ENCODE measurements around the gene VAMP1. TPM values are rescaled to one million over a fixed set of nuclear protein-coding genes. Genes with fewer than 3 reads are reported as not detected.

The VAMP1 gene
- total and polyA plus RNA-seq, 2 of the 4 experiments (the other 2 are of a cell fraction), result 7.2 to 21.9 TPM

- CTCF ChIA-PET, result no interaction called here
These were observed 7.3 kb downstream of the VAMP1 start for GRCh38 chr12:6463216-6463615.

More at GRCh38 chr12:6463216-6463615, 7.3 kb downstream of the VAMP1 start:
- Histone ChIP-seq H3K27me3 (ENCODE audit: control insufficient read depth, insufficient read depth, low read length) (no peaks in the 10 kb centered on the region), H3K4ac (ENCODE audit: low read depth, low read length) (no peak overlapping the region), H3K27ac (ENCODE audit: insufficient read depth, low read length) (no peak overlapping the region), H2AK5ac (ENCODE audit: low read depth, low read length) (no peak overlapping the region), H4K8ac (ENCODE audit: low read depth in 2 of 2, low read length in 2 of 2) (no peak overlapping the region), H3K4me2 (ENCODE audit: low read depth, low read length) (no peak overlapping the region), H4K20me1 (ENCODE audit: insufficient read depth, low read length) (peaks cover 5% of the 10 kb centered on the region; the same call in 1 of the 2 replicates), H3K14ac (replicated peaks; ENCODE audit: low read depth, low read length) (no peak overlapping the region), H3K23ac (ENCODE audit: low read depth, low read length) (no peak overlapping the region), H4K5ac (ENCODE audit: low read depth, low read length) (no peak overlapping the region), H2BK5ac (ENCODE audit: low read depth, low read length, poor library complexity, severe bottlenecking) (no peak overlapping the region), H3K9me1 (ENCODE audit: insufficient read depth, low read length) (0 out of 2 replicates have a peak, but pooled peaks cover 4% of the 10 kb centered on the region), H4K91ac (ENCODE audit: insufficient read depth, low read depth, low read length) (no peak overlapping the region), H3K79me1 (ENCODE audit: low read depth in 1 of 2, low read length in 2 of 2) (peaks cover 8 to 23% of the 10 kb centered on the region in 2 experiments; a peak in 3 of 4 replicates), H2BK120ac (ENCODE audit: low read depth, low read length) (no peak overlapping the region), H3K4me3 (ENCODE audit: insufficient read depth, low read depth, low read length) (no peak overlapping the region), H3K56ac (ENCODE audit: extremely low read depth, insufficient read depth, low read length) (no peak overlapping the region), H3K9ac (ENCODE audit: low read depth, low read length) (no peak overlapping the region), H3K4me1 (ENCODE audit: control insufficient read depth, insufficient read depth, low read length) (no peaks in the 10 kb centered on the region), H2BK20ac (ENCODE audit: low read depth, low read length) (no peak overlapping the region), H3K9me3 (ENCODE audit: control insufficient read depth, insufficient read depth, low read length) (no peaks in the 10 kb centered on the region), H3K18ac (ENCODE audit: low read depth, low read length) (no peak overlapping the region), H3K36me3 (ENCODE audit: control insufficient read depth, insufficient read depth, low read length) (peaks cover 57% of the 10 kb centered on the region), H2AFZ (replicated peaks; ENCODE audit: low read length, poor library complexity) (no peak overlapping the region), H2AK9ac (replicated peaks; ENCODE audit: low read depth, low read length, poor library complexity) (no peak overlapping the region), H2BK15ac (ENCODE audit: low read depth, low read length) (no peak overlapping the region)
- no CpG with 5 or more reads among the region's 7 CpGs for WGBS, 2 experiments (ENCODE audit: extremely low coverage in 2 of 2, insufficient read length in 1 of 2)
- in situ Hi-C loops (cut with MboI; ENCODE audit: low sequenced_read_pairs), result loop anchor here (5.0 to 25.0 kb wide), 4 partner anchors 41 to 401 kb away; no protein-coding TSS in a partner anchor
- DNase-seq (no peak), ATAC-seq (ENCODE audit: low read depth) (no peak)
- BruUV-seq (replicated peaks), result no TSS peak
- POLR2A ChIA-PET (ENCODE audit: unreplicated experiment), result no interaction called here
- intact Hi-C loops (cut with micrococcal nuclease), result no loop called here
- dilution Hi-C loops (cut with HindIII; ENCODE audit: low sequenced_read_pairs, unreplicated experiment), result no loop called here
- no peak for TF ChIP-seq RFX5 (IDR thresholded peaks at IDR 0.05; ENCODE audit: low read depth, low read length)
- no peak for TF ChIP-seq CHD1 (IDR thresholded peaks at IDR 0.05; ENCODE audit: low read depth, low read length)
